Adrenal gland (tissue), 5 donors: Measurements from ENCODE around the gene DDX49.

Experiments used
- CTCF ChIP-seq, 6 experiments: fragments of 450-650 bp in 4 of 6; fragments of 200-600 bp in 2 of 6; sonication (generic) in 1 of 6; IDR thresholded peaks; 1 replicate in 5 of 6; 2 replicates in 1 of 6; pipeline versions ENCODE4 v1.5.1 to v1.8.0; 2016 to 2021; ENCODE audit warnings: antibody characterized with exemption in 6 of 6, mild to moderate bottlenecking in 2 of 6, moderate library complexity in 1 of 6
- POLR2A ChIP-seq, 2 donors: fragments of 450-650 bp; IDR thresholded peaks; one replicate each; pipeline ENCODE4 v1.6.1; 2017; ENCODE audit warnings: antibody characterized with exemption in 2 of 2, mild to moderate bottlenecking in 2 of 2, moderate library complexity in 1 of 2
- donor health status: DM: no; HTN: no; CAD: no.

- TF ChIP-seq CTCF (IDR thresholded peaks at IDR 0.05) = no peak
- peak in 1 of 2 donors; percentile 12 for TF ChIP-seq POLR2A (IDR thresholded peaks at IDR 0.05)
Observed at GRCh38 chr19:18967358-18968146, 48.0 kb downstream of the DDX49 start.
